Fibroblast of mammary gland (primary cell): ENCODE data around the gene CDH4.

Source experiments
- DNase-seq: peaks from one replicate; pipeline ENCODE4 v3.0.0-alpha.2; 2010; ENCODE audit warnings: low read depth
- H3K4me3 ChIP-seq: 2 replicates; pipeline ENCODE4 v1.5.1; 2011; ENCODE audit warnings: low read depth, mild to moderate bottlenecking, low read length, moderate library complexity; ENCODE audit not compliant: control insufficient read depth
- CTCF ChIP-seq: conservative IDR thresholded peaks from 2 replicates; pipeline ENCODE4 v1.5.1; 2011; ENCODE audit warnings: low read depth, low read length, inconsistent platforms; ENCODE audit not compliant: control insufficient read depth, insufficient read depth

Gene CDH4

DNA sequence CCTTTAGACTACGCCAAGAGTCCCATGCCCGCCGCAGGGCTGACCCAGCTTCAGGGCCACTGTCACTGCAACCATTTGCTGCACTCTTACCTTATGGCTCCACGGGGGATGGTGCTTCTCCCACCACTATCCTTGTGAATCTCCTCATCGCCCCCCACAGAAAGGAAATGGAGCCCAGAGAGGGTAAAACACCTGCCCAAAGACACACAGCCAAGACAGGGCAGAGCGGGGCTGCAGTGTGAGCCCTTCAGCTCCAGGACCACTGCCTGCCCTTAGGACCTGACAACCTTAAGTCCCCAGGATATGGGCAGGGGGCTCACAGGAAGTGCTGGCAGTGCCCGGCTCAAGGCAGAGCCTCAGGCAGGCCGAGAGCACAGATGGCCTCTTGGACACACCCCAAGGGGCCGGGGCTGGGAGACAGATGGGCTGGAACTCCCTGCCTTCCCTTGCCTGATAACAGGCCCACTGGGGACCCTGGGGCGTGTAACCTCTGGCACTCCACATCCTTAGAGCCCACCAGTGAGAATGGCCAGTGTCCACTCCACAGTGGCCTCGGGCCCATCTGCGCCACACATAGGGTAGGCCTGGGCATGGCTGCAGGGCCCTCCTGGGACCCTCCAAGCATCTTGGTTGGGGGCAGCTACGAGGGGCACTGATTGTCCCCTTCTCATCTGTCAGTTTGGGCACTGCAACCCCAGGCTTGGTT lies 548.5 kb downstream of the CDH4 start:
- TF ChIP-seq CTCF: no peak
- no peak overlapping the region for H3K4me3 ChIP-seq
- DNase-seq: no peak

- DNase-seq: no peak
- no peak for TF ChIP-seq CTCF
- no peak overlapping the region for H3K4me3 ChIP-seq
These were observed 549.0 kb downstream of the CDH4 start for GRCh38 chr20:61801065-61801360.

DNA sequence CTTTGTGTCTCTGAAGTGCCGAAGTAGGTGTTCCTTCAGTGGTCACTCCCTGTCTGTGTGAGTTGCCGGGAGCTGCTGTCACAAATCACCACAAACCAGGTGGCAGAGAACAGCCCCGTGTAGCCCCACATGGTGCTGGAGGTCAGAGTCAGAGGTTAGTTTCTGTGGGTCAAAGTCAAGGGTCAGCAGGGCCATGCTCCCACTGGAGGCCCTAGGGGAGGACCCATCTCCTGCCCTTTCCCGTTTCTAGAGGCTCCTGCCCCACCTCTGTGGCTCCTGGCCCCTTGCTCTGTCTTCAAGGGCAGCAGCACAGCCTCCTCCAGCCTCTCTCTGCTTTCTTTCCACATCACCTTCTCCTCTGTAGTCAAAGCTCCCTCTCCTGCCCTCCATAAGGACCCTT lies 549.4 kb downstream of the CDH4 start:
- no peak for DNase-seq
- H3K4me3 ChIP-seq: no peak overlapping the region
- TF ChIP-seq CTCF: no peak

DNA sequence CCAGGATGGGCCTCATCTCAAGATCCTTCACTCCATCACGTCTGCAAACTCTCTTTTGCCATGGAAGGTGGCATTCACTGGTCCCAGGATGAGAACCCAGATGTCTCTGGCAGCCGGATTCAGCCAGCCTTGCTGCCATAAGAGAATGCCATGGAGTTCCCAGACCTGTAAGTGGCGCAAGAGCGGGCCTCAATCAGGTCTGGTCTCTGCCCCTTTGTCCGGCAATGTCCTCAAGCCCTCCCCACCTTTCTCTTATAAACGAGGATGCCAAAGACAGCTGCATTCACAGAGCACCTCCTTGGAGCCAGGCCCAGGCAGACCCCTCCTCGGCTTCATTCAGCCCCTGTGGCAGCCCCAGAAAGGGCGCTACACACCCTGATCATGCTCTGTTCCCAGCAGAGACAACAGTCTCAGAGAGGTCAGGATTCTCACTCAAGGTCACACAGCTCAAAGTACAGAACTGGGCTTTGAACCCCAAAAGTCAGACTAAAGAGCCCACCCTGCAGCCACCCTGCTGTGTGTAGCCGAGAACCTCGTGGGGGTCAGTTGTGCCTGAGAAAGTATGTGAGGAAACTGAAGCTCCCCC lies 549.9 kb downstream of the CDH4 start:
- no peak for DNase-seq
- TF ChIP-seq CTCF: no peak
- H3K4me3 ChIP-seq: no peak overlapping the region

DNA sequence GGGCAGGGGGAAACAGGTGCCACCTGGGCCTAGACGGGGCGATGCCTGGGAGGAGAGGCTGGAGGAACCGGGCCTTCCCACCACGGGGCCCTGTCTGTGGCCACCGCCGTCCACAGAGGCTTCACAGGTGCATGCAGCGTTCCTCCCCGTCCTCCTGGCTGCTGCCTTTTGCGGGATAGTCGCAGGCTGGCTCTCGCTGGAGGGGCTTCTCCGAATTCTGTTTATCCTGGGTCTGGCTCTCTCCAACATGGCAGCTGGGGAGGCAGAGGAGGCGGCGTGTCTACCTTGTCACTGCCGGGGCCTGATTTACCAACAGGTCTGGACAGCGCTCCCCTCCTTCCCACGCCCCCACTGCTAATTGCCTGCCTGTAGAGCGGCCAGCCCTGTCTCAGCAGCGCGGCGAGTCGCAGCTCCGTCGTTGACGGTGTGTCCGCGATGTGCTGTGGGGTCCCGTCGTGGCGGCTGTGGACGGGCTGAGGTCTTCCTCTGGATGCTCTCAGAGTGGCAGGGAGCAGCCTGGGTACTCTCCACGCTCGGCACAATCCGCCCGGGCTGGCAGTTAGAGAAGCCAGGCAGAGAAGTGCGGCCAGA lies 550.8 kb downstream of the CDH4 start:
- no peak for TF ChIP-seq CTCF
- no peak for DNase-seq
- no peak overlapping the region for H3K4me3 ChIP-seq

DNA sequence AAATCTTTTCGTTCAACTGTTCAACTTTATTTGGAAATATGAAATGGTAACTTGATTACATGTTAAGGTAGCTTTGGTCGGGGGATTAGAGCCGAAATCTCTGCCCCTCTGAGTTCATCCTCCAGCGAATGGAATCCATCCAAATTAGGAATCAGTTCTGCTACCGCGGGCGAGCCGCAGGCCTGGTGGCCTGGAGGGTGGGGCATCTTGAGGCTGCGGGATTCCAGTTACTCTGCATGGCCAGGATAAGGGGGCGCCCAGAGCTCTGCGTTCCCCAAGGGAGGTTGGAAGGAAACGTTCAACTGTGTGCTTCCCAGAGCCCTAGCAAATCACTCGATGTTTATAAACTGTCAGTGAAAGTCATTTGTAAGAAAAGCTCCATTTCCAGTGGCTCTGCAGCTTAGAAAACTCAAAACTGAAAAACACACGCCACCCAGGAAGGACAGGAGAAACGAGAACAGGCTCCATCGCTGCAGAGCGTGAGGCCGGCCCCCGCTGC lies 551.4 kb downstream of the CDH4 start:
- H3K4me3 ChIP-seq: no peak overlapping the region
- DNase-seq: no peak
- no peak for TF ChIP-seq CTCF
